NCI-H1105 (cell line): Measurements from ENCODE around the gene PDE11A.

Experiments used
- DNase-seq: peaks from one replicate; lab custom pipeline; 2025; lab: John Stamatoyannopoulos, UW

Gene PDE11A

DNA sequence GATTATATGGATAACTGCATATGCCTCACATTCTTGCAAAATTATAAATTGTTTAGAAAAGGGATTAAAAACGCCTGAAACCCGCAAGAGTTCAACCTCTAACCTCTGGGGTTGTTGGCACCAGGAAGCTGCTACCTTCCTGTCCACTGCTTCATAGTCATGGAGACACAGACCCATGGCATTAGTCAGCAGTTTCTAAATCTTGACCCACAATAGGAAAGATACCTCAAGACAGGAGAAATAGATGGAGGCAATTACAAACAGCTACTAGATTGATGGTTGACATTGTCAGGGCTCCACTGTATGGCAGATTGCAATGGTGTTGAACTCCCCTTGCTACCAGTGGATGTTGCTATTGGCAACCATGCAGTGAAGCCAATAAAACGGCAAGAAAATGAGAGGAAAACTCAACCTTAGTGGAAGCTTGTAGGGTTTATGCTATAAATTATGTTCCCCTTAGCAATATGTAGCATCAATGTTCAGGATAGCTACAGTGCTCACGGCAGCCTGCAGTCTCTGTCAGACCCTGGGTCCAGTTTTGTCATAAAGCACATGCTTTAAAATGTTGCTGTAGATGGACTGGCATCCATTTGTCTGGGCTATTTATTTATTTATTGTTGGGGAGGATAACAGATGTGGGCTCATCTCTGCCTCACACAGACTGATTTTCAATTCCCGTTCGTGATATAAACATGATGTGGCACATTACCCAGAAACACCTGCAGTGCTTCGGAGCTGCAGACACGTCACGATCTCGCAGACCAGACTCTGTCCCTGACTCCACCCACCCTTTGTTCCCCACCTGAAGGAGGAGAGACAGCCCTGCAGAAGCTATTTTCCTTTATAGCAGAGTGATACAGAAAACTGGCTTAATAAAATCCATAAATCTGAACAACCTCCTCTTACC lies 446.6 kb downstream of the PDE11A start:
- DNase-seq: peak; percentile 60

DNA sequence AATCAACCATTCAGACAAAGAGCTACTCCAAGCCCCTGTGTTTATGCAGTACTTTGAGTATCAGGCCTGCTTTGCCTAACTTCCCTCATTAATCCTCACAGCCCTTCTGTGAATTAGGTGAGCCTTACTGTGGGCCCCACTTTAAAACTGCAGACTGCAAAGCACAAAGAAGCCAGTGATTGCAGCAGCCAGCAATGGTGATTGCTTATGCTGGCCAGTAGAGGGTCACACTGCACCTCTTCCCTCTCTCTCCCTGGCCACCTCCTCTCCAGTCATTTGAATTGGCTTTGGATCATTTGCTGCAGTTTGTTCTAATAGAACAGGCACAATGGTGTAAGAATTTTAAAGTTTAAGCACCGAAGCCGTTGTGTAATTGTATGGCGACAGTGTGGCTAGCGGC lies 450.1 kb downstream of the PDE11A start:
- peak; percentile 8 for DNase-seq

DNA sequence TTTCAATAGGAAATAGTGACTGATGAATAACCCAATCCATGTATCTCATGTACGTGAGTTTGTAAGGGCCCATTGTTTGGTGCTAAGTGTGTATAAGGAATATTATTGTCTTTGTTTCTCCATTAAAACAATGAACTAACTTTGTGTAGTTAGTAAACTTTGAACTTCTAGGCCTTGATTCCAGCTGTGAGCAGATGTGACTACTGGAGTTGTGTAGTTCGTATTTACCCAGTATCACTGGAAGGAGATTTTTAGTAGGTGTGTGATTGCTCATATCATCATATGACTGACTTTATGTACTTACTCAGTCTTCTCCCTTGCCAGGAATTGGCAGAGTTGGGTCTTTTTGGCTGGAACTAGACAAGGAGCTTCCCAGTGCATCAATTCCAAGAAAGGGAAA lies 452.6 kb downstream of the PDE11A start:
- DNase-seq: no peak

DNA sequence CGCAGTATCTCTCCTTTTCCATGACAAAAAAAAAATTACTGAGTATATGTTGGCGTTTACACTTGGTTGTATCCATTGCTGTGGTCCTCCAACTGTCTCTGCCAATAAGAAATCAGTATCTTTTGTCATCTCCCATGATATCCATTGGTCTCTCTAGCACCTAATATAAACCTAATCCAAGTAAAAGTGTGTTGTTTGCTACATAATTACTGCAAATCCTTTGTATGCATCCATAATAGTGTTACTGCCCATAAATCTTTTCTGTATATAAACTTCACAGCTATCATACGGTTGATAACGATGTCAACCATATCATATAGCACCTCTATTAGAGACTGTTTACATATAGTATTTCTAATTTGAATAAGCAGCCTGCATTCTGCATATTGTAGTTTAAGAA lies 453.1 kb downstream of the PDE11A start:
- DNase-seq: no peak

DNA sequence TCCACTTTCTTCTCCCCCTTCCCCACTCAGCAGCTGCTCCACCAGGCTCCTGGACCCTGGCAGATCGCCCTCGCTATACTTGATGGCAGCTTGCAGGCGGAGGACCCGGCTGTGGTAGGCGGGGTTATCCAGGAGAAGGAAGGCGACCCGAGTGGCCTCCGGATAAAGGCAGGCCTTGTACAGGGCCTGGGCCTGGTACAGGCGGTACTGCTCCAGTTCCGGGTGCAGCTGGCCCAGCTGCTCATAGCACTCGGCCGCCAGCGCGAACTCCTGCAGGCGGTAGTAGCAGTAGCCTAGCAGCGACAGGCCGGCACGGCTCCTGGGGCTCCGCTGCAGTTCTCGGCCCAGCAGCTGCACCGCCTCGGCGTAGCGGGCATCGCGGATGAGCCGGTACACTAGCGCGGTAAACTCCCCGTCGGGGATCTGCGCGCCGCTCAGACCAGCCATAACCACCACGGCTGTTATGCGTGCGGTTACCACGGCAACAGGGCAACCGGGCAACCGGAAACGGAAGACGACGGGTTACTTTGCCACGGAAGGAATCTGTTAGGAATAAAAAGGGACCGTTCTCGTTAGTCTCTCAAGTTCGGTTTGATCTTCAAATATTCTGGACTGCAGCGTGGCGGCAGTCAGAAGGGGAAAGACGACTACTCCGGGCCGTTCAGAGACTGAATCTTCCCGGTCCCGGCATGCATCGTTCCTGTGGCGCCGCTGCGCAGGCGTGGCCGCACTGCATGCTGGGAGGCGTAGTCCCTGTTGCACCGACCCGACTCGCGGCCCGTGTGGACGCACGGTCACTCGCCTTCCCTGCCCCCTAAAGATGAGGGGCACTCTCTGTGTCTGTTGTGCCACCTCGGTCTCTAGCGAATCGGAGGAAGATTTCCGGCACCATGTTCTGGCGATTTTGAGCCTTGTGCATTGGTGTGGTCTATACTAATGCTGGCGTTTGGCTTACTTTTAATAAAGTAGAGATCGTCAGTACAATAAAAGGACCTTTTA lies 454.0 kb downstream of the PDE11A start:
- DNase-seq: peak; percentile 75

DNA sequence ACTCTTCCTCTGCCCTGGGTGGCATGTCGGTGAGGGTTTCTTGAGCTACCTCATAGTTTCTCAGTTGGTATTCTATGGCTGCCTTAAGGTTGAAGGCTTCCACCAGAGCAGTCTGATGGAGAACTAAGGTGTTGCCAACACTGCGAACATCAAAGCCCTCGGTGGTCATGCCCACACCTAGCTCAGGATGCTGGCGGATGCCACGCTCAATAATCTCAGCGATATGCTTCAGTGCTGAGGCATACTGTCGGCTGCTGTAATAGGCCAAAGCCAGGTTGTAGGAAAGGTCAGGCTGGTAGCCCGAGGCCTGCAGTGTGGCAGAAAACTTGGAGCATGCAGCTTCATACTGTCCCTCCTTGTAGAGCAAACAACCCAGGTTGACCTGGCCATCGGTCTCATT lies 454.7 kb downstream of the PDE11A start:
- DNase-seq: no peak

DNA sequence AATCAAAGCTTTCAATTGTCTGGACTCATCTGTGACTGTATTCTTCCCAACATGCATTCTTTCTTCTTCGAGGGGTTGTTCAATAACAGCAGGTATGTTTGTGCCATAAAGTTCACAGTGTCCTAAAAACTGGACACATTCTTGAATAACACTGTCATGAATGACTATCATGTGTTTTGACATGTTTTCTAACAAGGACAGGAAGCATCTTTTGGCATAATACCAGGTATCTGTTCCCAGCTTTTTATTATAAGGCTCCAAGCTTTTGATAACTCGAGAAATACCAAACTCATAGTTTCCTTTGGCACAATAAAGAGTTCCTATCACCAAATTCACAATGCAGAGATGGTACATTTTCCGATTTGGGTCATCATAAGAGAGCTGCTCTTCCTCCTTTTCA lies 455.8 kb downstream of the PDE11A start:
- no peak for DNase-seq

DNA sequence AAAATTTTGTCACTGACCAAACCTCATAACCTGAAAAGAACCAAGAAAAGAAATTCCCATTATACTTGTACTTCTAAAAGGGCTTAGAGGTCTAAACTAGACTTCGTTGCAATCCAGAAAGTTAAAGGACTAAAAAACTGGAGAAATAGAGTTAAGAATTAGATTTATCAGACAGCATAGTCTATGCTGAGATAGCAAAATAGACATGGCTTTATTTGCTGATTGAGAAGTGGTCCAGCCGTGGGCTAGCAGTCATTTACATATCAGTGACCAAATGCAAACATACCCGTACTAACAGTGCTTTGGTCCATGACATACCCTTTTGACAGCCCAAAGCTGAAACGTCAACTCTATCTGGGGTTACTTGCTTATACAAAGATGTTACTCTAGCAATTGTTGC lies 456.5 kb downstream of the PDE11A start:
- no peak for DNase-seq

DNA sequence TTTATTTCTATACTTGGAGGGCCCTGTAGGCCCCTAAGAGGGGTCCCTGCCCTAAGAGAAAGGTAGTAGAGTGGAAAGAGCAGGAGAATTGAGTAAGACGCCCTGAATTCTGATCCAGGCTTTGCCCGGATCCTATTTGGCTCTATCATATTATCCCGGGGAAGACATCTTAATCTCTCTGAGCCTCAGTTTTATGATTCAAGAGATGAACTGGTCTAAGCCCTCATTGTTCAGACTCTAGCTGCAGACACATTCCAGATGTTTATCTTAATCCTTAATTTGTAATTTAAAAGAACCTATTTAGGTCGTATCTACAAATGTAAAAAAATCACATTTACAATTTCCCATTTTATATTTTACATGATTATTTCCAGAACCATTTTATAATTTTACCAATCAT lies 459.9 kb downstream of the PDE11A start:
- DNase-seq: no peak

DNA sequence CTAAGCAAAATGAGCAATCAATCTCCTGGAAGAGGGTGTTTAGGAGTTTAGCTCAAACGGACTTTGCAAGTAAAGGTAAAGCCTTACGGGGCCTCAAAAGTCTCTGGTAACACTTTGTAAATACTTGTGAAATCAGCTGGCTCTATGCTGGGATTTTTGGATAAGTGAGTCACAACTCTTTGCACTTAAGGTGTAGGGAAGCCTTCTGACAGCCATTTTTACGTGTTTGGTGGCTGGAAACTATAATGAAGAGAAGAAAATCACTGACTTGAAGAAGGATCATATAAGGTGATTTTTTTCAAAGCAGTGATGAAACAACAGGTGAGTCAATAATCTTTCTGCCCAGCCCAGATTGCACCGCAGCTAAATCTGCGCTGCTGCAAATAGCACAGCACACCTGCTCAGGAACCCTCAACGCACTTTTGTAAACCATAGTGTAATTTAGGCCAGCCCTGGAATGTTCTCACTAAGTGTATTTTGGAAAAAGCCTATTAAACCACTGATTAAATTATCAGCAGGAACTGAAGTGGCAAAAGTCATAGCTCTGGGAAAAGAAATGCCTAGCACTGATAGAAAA lies 461.2 kb downstream of the PDE11A start:
- DNase-seq: no peak

DNA sequence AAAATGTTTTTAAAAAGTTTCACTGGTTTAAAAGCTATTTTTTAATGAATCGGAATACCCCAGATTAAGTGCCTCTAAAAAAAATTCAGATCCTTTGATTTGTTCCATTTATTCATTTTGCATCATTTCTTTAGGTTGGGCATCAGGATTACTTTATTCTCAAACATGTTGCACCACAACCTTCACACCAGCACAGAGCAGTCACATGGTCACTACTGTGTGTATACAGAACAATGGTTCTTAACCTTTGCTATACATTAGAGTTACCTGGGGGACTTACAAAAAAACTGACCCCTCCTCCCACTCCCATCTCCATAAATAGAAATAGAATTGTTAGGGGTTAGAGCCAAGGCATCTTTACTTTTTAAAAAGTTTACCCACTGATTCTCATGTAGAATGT lies 461.8 kb downstream of the PDE11A start:
- DNase-seq: no peak

DNA sequence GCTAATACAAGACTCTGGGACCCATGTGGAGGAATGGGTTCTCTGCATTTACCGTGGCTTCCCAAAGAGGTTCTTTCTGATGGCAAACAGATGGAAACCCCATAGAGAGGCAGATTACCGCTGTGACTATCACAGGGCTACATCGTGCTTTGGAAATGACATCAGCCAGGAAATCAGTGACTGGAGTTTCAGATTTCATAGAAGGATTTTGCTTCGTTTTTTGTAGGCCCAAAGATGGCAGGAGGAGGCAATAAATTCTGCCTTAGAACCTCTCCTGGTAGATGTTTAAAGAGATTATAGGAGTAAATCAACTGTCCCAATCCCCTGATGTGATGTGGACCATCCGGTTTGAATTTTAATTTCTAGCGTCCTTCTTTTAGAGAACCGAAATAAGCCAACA lies 465.9 kb downstream of the PDE11A start:
- DNase-seq: no peak

DNA sequence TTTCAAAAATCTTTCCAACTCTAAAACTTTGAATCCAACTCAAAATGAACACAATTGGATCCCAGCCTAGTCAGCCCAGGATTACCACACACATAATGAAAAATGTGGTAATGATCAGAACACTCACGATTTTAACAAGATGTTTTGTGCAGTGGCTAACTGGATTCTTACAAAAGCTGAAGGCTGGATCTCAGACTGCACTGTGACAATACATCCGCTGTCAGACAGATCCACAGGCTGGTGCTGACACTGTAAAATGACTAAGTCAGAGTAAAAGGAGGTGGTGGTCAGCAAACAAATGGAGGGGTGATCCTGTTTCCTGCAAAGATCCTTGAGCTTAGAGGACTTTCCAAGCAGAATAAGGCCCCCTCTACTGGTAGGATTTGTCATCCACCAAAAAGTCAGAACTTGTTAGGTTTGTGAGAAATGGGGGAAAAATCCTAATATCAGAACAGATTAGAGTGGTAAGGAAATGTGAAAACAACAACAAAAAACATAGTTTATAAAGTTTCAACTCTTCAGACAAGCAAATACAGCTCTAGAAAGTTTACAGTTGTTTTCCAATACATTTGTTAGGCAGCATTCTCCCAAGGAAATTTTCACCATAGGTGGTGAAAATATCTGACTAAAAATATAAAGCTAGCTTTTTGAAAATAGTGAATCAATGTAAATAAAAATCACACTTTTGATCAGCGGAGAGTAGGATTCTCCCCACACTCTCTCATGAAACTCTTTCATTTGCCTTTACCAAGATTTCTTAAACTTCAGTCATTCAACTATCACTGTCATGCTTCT lies 468.1 kb downstream of the PDE11A start:
- no peak for DNase-seq

DNA sequence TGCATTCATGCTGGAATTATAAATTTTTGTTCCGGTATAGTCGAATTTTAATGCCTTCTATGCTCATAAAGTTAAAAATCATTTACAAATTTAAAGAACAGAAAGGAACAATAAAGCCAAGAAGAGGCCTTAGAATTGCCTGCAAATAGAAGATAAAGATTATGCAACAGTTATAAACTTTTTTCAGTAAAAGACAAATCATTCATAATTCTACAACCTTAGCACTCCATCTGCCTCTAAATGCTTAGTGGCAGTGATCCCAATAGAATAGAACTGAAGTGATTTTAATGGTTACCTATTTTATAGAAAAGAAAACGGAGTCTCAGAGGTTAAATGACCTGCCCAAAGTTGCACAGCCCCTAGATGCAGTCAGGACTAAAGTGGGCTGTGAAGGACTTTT lies 468.8 kb downstream of the PDE11A start:
- no peak for DNase-seq

DNA sequence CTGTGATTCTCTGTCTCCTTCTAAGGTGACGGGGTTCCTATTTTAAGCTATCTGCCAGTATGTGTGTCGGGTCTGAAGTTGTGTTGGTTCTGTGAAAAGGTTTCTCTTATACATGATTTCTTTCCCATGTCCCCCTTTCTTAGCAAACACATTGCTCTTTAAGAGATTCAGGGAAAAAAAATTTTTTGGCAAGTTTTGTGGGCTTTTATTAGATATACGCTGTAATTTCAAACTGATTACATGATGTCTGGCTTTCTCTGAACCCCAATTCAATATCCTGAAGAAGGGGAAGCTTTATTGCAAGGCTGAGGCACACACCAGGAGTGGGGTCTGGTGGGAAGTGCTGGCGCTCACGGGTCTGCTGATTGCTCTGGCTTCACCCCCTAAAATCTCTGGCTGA lies 469.4 kb downstream of the PDE11A start:
- DNase-seq: no peak

DNA sequence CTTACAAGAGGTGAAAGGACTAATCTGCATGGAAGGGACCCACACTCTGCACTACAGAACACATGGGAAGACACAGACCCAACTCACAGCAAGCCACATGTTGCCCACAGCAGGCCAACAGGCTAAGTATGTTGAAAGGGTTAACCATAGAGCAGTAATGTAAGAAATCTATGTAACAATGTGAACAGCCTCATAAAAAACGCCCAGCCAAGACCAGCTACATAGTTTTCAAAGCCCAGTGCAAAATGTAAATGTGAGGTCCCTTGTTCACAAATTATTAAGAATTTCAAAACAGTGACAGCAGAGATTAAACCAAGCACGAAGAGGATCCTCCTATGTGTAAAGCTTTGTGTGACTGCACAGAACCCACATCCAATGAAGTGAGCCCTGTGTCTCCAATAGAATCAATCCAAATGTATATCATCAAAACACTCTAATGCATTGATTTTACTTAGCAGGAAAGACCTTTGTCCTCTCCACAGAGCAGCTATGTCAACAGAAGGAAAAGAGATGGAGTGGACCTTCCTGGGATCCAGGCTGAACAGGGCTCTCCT lies 469.9 kb downstream of the PDE11A start:
- DNase-seq: no peak

DNA sequence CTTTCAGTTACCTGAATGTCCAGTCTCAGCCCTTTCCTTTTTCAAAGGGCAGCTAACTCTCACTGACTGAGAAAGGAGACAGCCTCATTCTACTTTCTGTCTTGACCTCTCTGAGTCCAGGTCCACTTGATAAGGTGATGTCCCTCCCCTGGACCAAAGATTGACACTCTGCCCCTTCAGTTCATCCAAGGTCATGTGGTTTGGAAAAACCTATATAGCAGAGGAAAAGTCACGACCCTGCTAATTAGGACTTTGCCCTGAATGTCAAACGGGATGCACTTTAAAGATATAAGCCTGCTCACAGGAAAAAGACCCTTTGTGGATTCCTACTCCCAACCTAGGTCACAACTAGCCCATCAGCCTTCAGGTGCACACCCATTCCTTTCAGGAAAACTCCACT lies 471.7 kb downstream of the PDE11A start:
- no peak for DNase-seq

DNA sequence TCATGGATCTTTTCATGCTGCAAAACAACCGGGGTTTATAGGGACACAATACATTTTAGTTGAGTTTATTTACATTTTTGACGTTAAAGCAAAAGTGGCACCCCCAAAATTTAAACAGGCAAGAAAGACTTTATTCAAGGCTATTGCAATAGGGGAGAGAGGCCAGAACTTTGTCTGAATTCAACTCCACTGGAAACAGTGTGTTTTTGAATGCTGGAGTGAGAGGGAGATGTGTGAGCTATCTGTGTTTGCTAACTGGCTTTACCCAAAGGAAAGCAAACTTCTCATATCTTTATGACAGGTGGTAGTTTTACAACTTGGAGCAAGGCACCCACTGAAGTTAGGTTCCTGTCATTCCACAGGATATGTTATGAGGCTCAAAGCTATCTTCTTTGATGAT lies 472.6 kb downstream of the PDE11A start:
- DNase-seq: no peak

DNA sequence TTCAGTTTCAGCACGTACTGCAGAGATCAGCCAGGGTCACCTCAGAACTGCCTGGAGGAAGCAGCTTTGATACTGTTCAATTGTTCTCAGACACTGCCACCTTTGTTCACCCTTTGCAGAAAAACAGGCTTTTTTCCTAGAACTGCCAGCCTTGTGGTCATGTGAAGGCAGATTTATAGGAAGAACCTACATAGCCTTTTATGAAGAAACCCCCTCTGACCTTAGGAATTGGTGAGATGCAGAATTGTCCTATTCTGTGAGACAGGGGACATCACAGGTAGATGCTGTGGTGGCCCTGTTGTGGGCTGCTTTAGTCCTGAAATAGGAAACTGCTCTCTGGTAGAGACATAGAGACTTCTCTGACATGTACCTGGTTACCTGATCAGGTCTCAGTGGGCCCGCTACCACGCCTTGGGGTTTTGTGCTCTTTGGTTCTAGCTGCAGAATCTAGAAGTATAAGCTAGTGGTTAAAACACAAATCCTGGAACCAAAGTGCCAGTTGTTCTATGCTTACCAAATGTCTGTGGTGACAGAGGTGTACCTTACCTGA lies 473.4 kb downstream of the PDE11A start:
- no peak for DNase-seq

DNA sequence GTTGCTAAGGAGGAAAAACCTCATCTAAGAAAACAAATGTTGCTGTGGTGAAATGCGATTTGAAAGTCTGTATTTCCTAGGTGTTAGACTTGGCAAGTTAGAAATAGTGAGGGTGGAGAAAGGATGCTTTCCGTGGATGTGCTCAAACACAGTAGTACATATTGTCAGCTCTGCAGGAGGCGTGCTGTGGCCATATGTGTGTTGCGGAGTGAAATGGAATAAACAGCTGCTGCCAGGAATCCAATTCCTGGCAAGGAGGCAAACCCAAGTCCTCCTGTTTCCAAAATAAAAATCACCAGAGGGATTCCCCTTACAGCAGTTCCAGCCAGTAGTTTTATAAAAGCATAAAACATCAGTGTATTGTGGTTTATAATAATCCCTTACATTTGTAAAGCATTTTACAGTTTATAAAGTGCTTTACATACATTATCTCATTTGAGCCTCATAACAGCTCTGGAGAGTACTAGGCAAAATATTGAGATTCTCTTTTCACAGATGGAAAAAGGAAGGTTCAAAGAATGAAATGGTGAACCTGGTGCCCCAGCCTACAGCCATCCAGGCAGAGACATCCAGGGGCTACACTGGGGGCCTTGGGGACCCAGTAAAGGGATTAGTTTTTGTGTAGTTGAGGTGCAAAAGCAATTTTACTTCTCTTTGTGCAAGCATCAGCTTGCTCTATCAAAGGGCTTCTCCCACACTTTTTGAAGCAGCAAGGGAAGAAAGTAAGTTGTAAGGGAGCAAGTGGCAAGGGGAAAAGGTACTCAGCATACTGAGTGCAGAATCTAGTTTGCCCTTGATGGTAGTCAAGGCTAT lies 474.0 kb downstream of the PDE11A start:
- no peak for DNase-seq
